Activated naive CD8-positive, alpha-beta T cell treated with anti-CD3 and anti-CD28 coated beads, Interleukin-2, amount 10 ng/mL, durations not matched to agents 7 days and 5 days (primary cell): ENCODE data around the gene EIF4H. TPM values are rescaled to one million over a fixed set of nuclear protein-coding genes. Genes with fewer than 3 reads are reported as not detected.

ENCODE experiments used
- microRNA-seq: library from miRNA; unstranded; fragments of <30 nt; microRNA quantifications from one replicate; pipeline ENCODE4 v1.2.0, GENCODE V29; 2022
- total RNA-seq, 2 experiments: library from RNA; stranded (reverse); gene quantifications; one replicate each; pipeline ENCODE4 v1.2.3, GENCODE V29; 2021

EIF4H gene
- total RNA-seq, 2 experiments from 2014 or later: 264 to 270 TPM

Small RNAs within 50 kb of the gene (microRNA-seq; reads per million reads assigned to microRNA genes)
- 6,180 reads per million, percentile 92 among the genes with 10 or more reads in this experiment for gene MIR590

Other genes with a start within 250 kb of the EIF4H start
- gene ELN, start 146.2 kb upstream of the EIF4H start, total RNA-seq: not detected
- 10 to 100 TPM; 33.3 to 36.2 TPM for gene LIMK1, start 90.6 kb upstream of the EIF4H start, total RNA-seq
- gene LAT2, start 35.6 kb downstream of the EIF4H start, total RNA-seq: 10 to 100 TPM; 21.4 to 22.9 TPM
- 10 to 100 TPM; 53.0 to 56.6 TPM for gene RFC2, start 80.0 kb downstream of the EIF4H start, total RNA-seq
- gene CLIP2, start 115.1 kb downstream of the EIF4H start, total RNA-seq: 1 to 10 TPM; 3.0 to 3.8 TPM